Hepatocyte (in vitro differentiated cells): Measurements from ENCODE around the gene MAP3K4. TPM values are rescaled to one million over a fixed set of nuclear protein-coding genes. Genes with fewer than 3 reads are reported as not detected.

Experiments used
- DNase-seq: peaks from one replicate; pipeline ENCODE4 v3.0.0-alpha.2; 2016; ENCODE audit warnings: low spot score
- H2AFZ ChIP-seq: fragments of 200-600 bp; sonication (generic); 2 replicates; pipeline ENCODE4 v1.6.0; 2016; ENCODE audit warnings: antibody characterized with exemption, mild to moderate bottlenecking
- H3K27ac ChIP-seq: fragments of 200-600 bp; sonication (generic); 2 replicates; pipeline ENCODE4 v1.5.1; 2016; ENCODE audit warnings: mild to moderate bottlenecking
- H3K27me3 ChIP-seq: fragments of 200-600 bp; sonication (generic); 2 replicates; pipeline ENCODE4 v1.6.1; 2016
- H3K36me3 ChIP-seq: fragments of 200-600 bp; sonication (generic); replicated peaks from 2 replicates; pipeline ENCODE4 v1.5.1; 2016; ENCODE audit warnings: low read depth; ENCODE audit not compliant: insufficient read depth
- H3K4me1 ChIP-seq: fragments of 200-600 bp; sonication (generic); 2 replicates; pipeline ENCODE4 v1.5.1; 2016; ENCODE audit warnings: mild to moderate bottlenecking, moderate library complexity; ENCODE audit not compliant: insufficient read depth
- H3K4me2 ChIP-seq: fragments of 200-600 bp; sonication (generic); 2 replicates; pipeline ENCODE4 v1.6.0; 2016
- H3K4me3 ChIP-seq: fragments of 200-600 bp; sonication (generic); 2 replicates; pipeline ENCODE4 v1.5.1; 2016; ENCODE audit warnings: mild to moderate bottlenecking
- H3K79me2 ChIP-seq: fragments of 200-600 bp; sonication (generic); 2 replicates; pipeline ENCODE4 v1.6.0; 2017; ENCODE audit warnings: mild to moderate bottlenecking
- H3K9me2 ChIP-seq: fragments of 200-600 bp; sonication (generic); replicated peaks from 2 replicates; pipeline ENCODE4 v1.6.0; 2017; ENCODE audit warnings: mild to moderate bottlenecking; ENCODE audit not compliant: insufficient read depth
- H3K9me3 ChIP-seq: fragments of 200-600 bp; sonication (generic); 2 replicates; pipeline ENCODE4 v1.5.1; 2016; ENCODE audit warnings: low read depth, mild to moderate bottlenecking
- H4K20me1 ChIP-seq: fragments of 200-600 bp; sonication (generic); 2 replicates; pipeline ENCODE4 v1.6.0; 2016; ENCODE audit warnings: mild to moderate bottlenecking; ENCODE audit not compliant: insufficient read depth, poor library complexity, severe bottlenecking
- EZH2 ChIP-seq: fragments of 200-600 bp; sonication (generic); IDR thresholded peaks from 2 replicates; pipeline ENCODE4 v1.6.1; 2016; ENCODE audit warnings: antibody characterized with exemption, mild to moderate bottlenecking, borderline replicate concordance
- EZH2phosphoT487 ChIP-seq: fragments of 200-600 bp; sonication (generic); IDR thresholded peaks from one replicate; pipeline ENCODE4 v1.6.1; 2018; ENCODE audit warnings: antibody characterized with exemption, mild to moderate bottlenecking, low read depth, moderate library complexity; ENCODE audit not compliant: unreplicated experiment, severe bottlenecking
- WGBS: methylation state at CpG from one replicate; pipeline ENCODE4 v1.1.6; 2016; ENCODE audit warnings: low lambda C conversion rate; ENCODE audit errors: missing lambda C conversion rate; 5-methylcytosine and 5-hydroxymethylcytosine counted together
- polyA plus RNA-seq: library from polyadenylated mRNA; unstranded; fragments of >200 nt; fragmentation: Nextera tagmentation; extraction: Ambion mirVana; gene quantifications from 2 replicates; pipeline ENCODE4 v1.2.1, GENCODE V29; 2016
- total RNA-seq: library from RNA; depleted of rRNA; stranded (reverse); fragments of >200 nt; gene quantifications from 2 replicates; pipeline ENCODE4 v1.2.3, GENCODE V29; 2014
- TF ChIP-seq, protein P1 (sequence below): fragments of 200-600 bp; sonication (generic); IDR thresholded peaks from 2 replicates; pipeline ENCODE4 v1.5.1; 2016; ENCODE audit warnings: antibody characterized with exemption, mild to moderate bottlenecking; ENCODE audit not compliant: poor library complexity

The MAP3K4 gene
- total and polyA plus RNA-seq, 2 experiments from 2014 or later: 10.9 to 21.5 TPM

DNA sequence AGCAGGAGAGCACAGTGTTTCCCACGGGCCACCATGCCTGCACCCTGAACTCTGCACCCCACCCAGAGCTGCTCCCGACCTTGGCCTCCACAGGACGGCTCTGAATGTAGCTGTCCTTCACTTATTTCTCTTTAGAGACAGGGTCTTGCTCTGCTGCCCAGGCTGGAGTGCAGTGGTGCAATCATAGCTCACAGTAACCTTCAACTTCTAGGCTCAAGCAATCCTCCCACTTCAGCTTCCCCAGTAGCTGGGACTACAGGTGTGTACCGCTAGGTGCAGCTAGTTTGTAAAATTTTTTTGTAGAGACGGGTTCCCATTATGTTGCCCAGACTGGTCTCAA lies 151.4 kb downstream of the MAP3K4 start:
- no peaks in the 10 kb centered on the region for H3K9me2 ChIP-seq
- WGBS: 96% methylated on average over 5 of the region's 5 CpGs
- no peak for DNase-seq
- H3K79me2 ChIP-seq: no peaks in the 10 kb centered on the region
- no peaks in the 10 kb centered on the region for H4K20me1 ChIP-seq
- no peak overlapping the region for H2AFZ ChIP-seq
- H3K9me3 ChIP-seq: no peaks in the 10 kb centered on the region
- H3K27ac ChIP-seq: no peak overlapping the region
- no peaks in the 10 kb centered on the region for H3K27me3 ChIP-seq
- no peaks in the 10 kb centered on the region for H3K4me1 ChIP-seq
- TF ChIP-seq, protein P1, sequence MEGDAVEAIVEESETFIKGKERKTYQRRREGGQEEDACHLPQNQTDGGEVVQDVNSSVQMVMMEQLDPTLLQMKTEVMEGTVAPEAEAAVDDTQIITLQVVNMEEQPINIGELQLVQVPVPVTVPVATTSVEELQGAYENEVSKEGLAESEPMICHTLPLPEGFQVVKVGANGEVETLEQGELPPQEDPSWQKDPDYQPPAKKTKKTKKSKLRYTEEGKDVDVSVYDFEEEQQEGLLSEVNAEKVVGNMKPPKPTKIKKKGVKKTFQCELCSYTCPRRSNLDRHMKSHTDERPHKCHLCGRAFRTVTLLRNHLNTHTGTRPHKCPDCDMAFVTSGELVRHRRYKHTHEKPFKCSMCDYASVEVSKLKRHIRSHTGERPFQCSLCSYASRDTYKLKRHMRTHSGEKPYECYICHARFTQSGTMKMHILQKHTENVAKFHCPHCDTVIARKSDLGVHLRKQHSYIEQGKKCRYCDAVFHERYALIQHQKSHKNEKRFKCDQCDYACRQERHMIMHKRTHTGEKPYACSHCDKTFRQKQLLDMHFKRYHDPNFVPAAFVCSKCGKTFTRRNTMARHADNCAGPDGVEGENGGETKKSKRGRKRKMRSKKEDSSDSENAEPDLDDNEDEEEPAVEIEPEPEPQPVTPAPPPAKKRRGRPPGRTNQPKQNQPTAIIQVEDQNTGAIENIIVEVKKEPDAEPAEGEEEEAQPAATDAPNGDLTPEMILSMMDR: no peak
- no peak for TF ChIP-seq EZH2phosphoT487
- TF ChIP-seq EZH2: no peak
- no peak overlapping the region for H3K4me3 ChIP-seq
- no peak overlapping the region for H3K4me2 ChIP-seq
- H3K36me3 ChIP-seq: no peaks in the 10 kb centered on the region

DNA sequence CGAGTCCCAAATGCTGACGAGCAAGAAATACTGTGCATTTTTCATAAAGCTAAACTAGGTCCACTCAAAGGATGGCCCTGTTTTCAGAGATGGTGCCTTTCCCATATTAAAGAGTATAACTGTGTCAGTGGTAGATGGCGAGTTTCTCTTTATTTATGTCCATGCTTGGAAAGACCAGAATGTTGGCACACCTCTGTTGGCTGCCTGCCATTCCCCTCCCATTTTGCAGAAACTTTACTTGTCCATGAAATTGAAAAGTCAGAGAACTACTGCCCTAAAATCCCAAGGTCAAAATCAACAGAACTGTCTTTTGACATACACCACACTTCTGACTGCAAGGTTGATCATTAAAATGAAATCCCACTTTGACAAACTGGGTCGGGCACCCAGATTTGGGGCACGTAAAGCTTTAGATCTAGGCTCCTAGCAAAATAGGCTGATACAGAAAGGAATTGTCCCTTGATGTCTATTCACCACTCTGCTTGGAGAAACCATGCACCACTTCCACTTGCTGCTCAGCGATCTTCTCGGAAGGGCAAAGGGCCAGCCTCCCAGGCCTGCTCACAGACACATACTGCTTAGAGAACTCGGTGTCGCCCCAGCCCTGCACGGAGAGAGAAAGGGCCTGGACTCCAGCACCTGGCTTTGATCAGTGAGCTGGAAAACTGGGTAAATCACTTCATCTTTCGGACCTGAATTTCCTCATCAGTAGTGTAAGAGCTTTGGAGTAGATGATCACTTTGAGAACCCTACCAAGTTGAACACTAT lies 152.3 kb downstream of the MAP3K4 start:
- Histone ChIP-seq H3K27ac (no peak overlapping the region), H3K9me3 (no peaks in the 10 kb centered on the region), H3K4me2 (no peak overlapping the region), H4K20me1 (no peaks in the 10 kb centered on the region), H3K4me3 (no peak overlapping the region), H3K27me3 (no peaks in the 10 kb centered on the region), H3K79me2 (no peaks in the 10 kb centered on the region), H3K36me3 (no peaks in the 10 kb centered on the region), H3K9me2 (no peaks in the 10 kb centered on the region), H3K4me1 (no peaks in the 10 kb centered on the region), H2AFZ (no peak overlapping the region)
- 94% methylated on average over 11 of the region's 11 CpGs for WGBS
- TF ChIP-seq, protein P1: no peak
- TF ChIP-seq EZH2phosphoT487: no peak
- DNase-seq: no peak

DNA sequence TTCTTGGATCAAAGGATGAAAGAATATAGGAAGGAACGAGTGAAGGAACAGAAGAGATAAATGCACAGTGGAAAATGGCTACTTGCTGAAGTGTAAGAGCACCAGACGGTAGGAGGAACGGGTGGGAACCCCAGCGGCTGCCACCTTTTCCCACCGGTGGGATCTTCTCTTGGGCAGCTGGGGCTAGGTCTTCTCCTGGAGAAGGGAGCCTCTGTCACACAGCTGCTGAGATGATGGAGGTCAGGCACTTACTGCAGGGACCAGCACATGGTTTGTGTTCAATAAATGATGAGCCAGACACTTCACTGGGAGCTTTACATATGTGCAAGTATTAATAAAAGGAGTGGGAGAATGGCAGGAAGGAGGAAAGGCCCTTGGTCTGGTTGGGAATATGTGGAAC lies 158.6 kb downstream of the MAP3K4 start:
- Histone ChIP-seq H4K20me1 (no peaks in the 10 kb centered on the region), H3K9me2 (no peaks in the 10 kb centered on the region), H3K4me3 (no peak overlapping the region), H3K79me2 (no peaks in the 10 kb centered on the region), H3K4me1 (no peaks in the 10 kb centered on the region), H3K4me2 (no peak overlapping the region), H3K9me3 (no peaks in the 10 kb centered on the region), H2AFZ (no peak overlapping the region), H3K36me3 (no peaks in the 10 kb centered on the region), H3K27ac (no peak overlapping the region), H3K27me3 (no peaks in the 10 kb centered on the region)
- no peak for DNase-seq
- TF ChIP-seq, protein P1: no peak
- no peak for TF ChIP-seq EZH2
- TF ChIP-seq EZH2phosphoT487: no peak
- WGBS: 91% methylated on average over 5 of the region's 5 CpGs
